HG02938 (cell line): ENCODE data around the gene PIAS2.
"Not testable (repeated sequence)": the region's sequence is repeated elsewhere in the genome, so short reads cannot be mapped to it uniquely, and the experiment has no call there.

Experiments used
- ATAC-seq: cut with Tn5 transposase; IDR thresholded peaks from one replicate; pipeline ENCODE4 v1.9.1; 2021; ENCODE audit warnings: mild to moderate bottlenecking, moderate library complexity; ENCODE audit not compliant: unreplicated experiment

The PIAS2 gene, protein sequence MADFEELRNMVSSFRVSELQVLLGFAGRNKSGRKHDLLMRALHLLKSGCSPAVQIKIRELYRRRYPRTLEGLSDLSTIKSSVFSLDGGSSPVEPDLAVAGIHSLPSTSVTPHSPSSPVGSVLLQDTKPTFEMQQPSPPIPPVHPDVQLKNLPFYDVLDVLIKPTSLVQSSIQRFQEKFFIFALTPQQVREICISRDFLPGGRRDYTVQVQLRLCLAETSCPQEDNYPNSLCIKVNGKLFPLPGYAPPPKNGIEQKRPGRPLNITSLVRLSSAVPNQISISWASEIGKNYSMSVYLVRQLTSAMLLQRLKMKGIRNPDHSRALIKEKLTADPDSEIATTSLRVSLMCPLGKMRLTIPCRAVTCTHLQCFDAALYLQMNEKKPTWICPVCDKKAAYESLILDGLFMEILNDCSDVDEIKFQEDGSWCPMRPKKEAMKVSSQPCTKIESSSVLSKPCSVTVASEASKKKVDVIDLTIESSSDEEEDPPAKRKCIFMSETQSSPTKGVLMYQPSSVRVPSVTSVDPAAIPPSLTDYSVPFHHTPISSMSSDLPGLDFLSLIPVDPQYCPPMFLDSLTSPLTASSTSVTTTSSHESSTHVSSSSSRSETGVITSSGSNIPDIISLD

DNA sequence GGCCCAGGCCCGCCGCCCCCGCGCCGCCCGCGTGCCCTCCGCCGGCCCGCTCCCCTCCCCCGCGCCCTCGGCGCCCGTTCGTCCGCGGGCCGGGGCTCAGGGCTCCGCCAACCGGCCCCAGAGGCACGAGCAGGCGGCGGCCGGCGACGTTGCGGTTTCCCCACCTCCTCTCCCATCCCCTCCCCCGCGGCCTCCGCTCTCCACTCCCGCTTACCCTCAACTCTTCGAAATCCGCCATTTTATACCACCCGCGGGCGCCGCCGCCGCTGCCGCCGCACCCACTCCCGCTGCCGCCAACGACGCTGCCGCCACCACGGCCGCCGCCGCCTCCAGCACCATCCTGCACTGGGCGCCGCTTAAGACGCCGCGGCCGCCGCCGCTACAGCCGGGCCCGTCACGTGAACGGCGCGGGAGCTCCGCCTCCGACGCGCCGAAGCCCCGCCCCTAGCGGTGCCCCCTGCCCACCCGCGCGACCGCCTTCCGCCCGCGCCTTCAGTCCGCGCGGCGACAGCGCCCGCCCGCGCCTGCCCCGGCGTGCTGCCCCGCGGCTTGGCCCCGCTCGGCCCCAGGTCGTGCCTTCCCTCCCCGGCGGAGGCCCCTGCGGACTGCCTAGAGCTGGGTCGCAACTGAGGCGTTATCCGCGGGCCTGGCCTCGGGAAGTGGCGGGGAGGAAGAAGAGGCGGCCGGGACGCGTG, at the start of gene PIAS2, which contains the start of gene KATNAL2:
PIAS2 (minus strand) TSS at position 400 of the 695 bp plus-strand sequence; CDS start at position 238, 162 bp downstream.
KATNAL2 (plus strand) TSS at position 495 of the 695 bp plus-strand sequence. CDS start 29,271 bp downstream, outside the sequence.
- ATAC-seq, result peak; percentile 75

DNA sequence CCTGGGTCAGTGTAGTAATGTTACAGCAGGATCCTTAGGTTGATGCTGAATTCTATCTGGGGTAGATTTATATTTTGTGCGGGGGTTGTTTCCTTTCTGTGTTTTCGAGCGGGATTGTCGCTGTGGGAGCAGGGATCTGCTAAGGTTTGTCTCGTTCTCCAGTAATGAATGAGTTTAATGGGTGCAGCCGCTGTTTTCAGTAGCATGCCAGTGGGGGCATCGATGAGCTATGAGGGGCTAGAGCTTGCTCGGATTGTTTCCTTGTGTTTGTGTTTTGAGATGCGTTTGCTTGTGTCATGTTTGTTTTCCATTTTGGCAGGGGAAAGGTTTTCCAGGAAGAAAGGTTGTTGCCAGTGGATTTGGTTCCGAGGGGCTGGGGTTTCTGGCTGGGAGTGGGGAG, 49.0 kb upstream of the PIAS2 start:
- ATAC-seq, result not testable (repeated sequence)

DNA sequence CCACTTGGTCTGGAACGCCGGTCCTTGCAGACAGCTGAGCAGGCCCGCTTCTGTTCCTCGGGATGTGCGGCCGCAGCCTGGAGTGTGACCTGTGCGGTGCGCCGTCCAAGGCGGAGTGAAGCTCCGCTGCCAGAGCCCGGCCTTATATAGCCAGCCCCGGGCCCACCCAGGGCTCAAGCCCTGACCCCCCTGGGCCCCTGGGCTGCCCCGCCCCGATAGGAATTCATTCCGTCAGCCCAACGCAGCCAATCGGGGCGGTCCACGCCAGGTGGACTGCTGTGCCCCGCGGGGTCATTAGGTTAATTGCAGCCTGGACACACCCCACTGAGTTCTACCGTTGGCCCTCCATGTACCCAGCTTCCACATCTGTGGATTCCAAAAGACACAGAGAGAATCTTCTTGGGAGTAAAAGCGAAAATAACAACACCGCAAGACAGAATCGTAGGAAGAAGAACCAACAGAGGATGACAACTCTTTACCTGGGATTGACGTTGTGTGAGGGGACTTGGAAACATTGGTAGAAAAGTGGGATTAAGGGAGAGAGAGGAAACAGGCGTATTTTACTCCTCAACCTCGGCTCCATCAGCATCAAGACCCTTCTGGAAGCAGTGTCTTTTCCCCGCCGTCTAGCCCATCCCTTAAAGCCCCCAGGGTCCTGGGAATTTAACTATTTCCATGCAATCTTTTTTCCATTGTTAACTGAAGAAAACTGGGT, 47.4 kb upstream of the PIAS2 start:
- ATAC-seq, result not testable (repeated sequence)

DNA sequence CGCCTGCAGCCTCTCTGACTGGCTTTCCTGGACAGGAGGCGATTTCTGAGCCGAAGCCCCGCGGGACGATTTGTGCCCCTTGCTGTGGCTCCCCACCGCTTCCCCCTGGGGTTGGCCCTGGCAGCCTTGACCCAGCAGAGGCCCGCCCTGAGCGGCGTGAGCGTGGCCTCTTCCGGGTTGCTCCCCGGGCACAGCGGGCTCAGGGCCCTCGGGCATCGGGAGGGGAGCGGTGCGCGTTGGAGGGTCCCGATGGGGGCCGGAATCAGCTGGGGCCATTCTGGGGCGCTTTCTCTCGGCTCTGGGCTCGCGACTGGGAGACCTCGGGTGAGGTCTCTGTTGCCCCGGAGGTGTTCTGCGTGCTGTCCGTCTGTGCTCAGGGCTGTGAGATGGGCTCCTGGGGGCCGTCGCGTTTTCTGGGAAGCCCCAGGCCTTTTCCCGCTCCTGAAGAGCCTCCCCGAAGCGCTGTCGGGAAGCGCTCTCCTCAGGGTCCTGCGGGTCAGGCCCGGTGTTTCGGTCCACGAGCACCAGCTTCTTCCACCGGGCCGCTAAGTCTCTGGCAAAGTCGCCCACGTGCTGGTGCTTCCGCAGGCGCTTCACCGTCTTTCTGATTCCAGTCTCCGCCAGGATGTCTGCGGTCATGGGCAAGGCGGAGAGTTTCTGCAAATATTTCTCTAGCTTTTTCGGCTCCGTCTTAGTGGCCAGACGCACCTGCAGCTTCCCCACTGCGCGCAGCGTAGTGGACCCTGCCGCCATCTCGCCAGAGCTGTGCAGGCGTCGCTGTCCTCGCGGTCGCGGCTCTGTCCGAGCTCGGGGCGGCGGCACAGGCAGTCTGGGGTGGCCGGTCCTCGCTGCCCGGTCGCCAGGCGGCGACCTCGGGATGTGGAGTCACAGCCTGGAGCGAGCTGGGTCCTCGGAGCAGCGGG, 46.6 kb upstream of the PIAS2 start:
- ATAC-seq, result not testable (repeated sequence)

DNA sequence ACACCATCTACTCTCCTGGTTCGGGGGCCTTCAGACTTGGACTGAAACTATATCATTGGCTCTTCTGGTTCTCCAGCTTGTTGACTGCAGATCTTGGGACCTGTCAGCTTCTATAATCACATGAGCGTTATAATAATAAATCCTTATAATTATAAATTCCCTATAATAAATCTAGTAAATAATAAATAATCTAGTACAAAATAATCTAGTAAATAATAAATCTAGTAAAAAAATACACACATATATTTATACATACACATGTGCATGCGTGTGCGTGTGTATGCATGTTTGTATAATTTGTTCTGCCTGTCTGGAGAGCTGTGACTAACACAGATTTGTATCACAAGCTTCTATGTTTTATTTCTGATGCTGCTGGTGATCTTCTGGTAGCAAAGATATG, 40.9 kb upstream of the PIAS2 start:
- ATAC-seq, result no peak

DNA sequence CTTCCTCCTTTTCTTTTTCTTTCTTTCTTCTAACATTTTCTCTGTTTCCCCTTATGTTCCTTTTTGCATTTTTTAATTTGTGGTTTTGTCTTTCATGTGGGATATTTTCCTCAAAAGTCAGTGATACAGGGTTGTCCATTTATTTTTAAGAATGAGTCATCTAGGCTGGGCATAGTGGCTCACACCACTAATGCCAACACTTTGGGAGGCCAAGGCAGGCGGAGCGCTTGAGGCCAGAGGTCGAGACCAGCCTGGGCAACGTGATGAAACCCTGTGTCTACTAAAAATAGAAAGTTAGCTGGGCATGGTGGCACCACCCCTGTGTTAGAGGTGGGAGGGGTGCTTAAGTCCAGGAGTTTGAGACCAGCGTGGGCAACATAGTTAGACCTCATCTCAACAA, 35.9 kb upstream of the PIAS2 start:
- ATAC-seq, result no peak

DNA sequence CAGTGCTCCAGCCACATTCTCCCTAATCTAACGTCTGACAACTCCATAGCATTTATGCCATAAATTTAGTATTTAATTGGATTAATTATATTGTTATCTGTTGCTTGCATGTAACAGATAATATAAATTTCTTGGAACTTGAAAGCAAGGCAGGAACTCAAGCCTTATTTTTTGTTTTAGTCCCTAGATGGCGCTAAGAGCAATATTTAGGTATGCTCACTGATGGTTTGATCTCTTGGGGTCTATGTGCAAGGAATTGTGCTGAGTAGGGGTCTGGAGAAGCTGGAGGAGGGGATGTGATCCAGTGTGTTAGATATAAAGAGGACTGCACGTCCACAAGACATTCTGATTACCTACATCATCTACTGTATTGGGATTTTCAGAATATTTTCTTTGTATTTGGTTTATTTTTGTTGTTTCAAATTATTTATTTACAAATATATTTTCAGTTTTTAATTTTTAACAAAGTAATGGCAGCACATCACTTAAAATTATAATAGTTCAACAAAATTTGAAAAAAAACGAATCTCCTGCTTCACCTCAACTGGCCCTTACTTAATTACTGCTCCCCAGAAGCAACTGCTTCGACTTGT, 32.9 kb upstream of the PIAS2 start:
- ATAC-seq, result no peak

DNA sequence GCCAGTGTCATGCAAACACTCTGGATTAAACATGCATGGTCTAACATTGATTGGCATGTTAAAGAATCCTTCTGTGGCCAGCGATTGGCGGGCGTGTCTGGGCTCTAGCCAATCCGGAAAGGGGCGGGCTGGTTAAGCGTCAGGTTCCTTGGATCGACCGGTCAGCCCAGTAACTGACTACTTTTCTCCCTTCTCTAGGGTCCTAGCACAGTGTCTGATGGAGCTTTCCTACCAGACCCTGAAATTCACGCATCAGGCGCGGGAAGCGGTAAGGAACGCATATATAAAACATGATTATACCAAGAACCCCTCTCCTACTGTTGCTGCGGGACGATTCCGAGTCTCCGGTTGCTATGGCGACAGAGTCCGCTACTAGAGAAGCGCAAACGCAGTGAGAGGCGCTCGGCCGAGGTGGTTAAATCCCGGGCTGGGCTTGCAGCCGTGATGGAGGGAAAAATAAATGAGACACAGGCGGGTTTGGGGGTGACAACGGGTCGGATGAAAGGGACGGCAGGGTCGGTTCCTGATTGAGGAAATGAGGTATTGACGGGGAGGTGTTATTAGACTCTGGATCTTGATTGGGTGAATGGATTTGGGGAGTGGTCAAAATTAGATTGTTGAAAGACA, 29.5 kb upstream of the PIAS2 start:
- ATAC-seq, result peak; percentile 95

DNA sequence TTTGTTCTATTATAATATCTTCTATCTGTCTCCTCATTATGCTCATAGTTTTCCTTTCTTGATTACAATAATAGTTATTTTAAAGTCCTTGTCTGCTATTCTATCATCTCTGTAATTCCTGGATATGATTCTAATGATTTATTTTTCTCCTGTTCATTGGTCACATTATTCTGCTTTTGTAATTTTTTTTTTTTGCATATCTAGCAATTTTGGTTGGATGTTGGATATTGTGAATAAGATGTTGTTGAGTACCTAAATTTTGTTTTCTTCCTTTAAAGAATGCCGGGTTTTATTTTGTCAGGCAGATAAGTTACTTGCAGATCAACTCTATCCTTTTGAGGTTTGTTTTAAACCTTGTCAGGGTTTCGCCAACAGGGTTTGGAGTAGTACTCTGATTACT, 25.3 kb upstream of the PIAS2 start:
- ATAC-seq, result no peak

DNA sequence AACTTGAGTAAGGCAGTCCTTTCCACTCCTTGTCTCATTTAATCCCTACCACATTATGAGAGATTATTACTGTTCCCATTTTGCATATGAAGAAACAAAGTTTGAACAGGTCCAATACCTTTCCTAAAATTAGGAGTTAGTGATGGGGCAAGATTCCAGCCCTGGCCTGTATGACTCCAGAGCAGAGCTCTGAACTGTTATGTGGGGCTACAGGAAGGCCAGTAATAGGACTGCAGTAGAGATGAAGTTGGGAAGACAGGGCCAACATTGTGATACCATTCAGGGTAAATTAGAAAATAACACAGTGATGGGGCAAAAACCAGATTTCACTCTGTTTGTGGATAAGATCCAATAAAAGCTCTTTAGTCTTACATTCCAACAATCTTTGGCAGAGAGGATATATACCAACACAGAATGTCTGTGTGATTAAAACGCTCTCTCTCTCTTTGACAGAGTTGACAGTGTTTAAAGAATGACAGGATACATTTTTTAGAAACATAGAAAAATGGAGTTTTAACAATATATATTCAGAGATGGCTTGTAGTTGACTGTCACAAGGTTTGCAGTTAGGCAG, 22.8 kb upstream of the PIAS2 start:
- ATAC-seq, result no peak

DNA sequence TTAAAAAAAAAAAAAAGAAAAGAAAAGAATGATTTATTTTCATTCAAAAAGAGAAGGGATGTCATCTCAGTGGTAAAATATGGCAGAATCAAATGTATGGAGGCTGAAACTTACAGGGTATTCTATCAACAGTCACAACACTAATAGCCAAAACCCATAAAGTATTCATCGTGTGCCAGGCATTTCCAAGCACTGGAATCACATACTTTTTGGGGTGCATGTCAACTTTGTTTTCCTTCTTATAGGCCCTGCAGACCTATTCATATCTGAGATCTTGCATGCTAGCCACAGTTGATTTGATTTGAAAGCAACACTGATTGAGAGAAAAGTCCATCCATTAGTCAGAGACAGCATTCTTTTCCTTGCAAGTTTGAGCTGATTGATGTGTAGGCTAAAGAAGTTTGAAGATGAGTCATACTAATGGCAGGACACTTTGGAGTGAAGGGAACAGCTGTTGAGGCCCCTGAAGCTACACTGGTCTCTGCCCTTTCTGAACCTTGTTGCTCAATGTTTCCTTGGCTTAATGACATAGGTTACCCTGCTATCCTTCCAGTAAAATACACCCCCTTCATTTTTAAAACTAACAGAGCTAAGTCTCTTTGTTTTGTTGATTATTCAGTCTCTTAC, 22.1 kb upstream of the PIAS2 start:
- ATAC-seq, result no peak

DNA sequence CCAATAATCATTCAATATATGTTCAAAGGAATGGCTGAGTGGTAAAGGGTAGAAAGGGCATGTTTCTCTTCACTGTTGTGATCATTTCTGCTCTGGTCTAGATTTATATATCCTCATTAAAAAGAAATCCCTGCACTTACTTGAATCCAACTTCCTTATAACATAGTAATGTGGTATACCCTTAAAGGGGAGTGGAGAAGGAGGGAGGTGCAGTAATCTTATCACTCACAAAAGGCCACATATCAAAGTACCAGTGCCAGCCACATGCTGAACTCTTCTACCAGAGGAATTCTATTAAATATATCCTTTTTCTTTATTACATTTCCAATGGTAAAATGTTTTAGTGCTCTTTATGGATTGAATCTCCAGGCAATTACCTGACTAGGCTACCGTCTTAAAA, 3.3 kb upstream of the PIAS2 start:
- no peak for ATAC-seq

DNA sequence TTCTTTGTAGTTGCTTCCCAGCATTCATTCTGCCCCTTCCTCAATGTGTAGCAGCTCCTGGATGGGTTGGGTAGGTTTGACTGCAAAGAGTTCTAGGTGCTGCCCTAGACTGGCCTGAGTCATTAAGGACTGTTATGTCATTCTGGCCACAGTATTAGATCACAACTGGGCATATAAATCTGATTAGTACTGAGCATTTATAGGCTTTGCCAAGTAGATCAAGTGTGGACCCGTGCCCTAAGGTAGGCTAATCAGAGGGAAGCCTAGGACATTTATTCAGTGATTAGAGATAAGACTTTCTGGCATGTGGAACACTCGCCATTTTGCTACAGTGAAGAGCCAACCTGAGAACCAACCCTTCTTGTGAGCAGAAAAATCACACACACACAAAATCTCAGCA, 2.8 kb upstream of the PIAS2 start:
- ATAC-seq, result no peak

DNA sequence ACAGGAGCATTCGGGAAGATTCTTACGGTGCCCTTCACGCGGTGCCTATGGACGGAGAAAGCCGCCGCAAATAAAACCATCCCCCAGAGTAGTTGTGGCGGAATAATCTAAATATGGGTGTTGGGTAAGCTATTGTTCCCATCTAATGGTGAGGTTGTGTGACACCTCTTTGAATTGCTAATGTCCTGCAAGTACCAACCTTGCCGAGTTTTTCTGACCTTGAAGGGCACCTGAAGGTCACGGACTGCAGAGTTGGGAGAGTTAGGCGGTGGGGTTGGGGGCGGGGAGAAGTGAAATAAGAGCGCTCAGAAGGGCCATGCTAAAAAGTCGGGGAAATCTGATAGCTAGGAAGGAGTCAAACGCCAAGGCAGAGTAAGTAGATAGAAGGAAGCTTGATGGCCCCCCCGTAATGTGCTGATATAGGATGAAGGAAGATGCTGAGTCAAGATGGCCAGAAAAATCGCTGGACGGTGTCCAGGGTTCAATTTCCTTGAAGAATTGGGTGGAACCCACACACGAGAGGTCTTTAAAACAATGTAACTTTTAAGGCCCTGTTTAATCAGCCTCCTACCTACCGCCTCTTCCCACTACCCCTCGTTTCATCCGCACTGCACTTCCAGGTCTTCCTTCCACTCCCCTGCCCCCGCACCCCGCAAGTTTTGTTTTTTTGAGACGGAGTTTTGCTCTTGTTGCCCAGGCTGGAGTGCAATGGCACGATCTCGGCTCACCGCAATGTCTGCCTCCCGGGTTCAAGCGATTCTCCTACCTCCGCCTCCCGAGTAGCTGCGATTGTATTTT, 695 bp upstream of the PIAS2 start:
- ATAC-seq, result peak; percentile 25

DNA sequence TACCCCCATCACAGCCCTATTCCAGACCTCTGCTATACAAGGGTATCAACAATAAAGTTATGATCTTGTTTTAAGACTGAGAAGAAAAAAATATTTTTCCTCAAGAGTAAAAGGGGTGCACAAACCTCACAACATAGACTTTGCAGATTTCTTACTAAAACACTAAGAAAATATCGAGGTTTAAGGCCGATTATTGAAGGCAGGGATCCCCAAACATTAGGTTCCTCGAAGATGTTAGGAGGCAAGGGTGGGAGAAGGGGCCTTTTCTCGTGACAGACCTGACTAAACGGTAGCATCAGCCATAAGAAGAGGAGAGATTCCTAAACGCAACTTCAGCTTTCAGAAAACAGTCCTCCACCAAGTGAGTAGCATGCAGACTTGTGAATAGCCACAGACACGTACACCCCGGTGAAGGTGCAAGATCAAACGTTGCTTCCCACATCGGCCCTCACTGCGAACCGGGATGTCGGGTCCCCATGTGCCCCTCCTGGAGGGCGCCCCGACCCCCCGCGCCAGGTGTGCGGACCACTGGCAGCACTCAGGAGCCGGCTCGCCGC, 678 bp downstream of the PIAS2 start:
- ATAC-seq, result peak; percentile 21

DNA sequence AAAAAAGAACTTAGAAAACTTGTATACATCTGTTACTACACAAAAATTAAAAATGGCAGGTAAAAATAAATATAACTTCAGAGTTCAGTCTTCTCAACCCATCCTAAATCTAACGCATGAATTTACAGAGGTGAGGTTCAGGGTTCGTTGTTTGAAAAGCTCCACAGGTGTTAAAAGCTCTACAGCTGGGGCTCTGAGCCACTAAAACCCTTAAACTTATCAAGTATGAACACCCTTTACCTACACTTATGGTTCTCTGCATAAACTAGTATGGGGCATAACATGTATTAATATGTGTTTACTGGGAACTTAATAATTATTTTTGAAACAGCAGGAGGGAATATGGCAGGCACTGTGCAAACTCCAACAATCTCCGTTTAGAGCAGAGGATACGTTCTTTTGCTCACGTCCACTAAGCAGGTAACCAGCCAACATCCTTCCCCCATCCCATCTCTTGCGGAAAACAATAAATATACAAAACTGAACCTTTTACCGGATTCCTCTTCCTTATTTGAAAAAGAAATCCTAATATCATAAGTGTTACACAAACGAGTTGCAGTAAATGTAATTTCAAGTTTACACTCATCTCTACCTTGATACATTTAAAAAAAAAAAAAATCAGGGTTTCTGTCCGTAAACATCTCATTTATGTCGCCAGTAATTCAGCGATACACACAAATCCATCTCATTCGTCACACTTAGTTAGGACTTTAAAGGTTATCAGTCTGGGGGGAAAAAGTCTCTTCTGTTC, 1.3 kb downstream of the PIAS2 start:
- ATAC-seq, result no peak

DNA sequence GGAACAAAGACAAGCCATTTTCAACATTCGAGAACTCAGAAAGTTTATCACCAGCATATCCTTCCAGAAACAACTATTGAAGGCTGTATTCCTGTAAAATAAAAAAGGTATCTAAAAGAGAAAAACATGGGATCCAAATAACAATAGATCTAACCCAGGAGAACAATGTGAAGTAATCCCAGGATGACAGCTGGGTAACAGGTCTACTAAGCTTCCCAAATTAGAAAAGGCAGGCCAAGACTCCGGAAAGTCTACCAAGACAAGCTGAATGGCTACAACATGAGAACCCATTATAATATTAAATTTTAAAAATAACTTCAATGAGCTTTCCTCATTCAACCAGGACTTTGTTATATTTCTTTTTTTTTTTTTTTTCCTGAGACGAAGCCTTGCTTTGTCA, 6.5 kb downstream of the PIAS2 start:
- no peak for ATAC-seq
